ENCODE results near the gene SP3.

DNA sequence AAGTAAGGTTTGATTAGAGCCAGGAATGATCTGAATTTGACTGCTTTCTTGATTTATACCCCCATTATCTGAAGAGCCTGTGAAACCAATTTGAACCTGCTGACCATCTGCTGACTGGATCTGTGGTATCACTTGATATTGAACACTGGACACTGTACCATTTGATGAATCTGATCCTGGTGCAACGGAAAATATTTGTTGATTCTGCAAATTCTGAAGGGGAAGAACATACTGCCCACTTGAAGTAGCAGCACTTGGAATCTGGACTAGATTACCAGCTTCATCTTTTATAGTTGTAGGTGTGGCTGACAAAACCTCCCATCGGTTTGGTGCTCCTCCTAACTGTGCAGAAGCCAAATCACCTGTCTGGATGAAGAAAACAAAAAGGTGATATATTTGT lies 9.3 kb downstream of the SP3 start:
- TF ChIP-seq, protein P1, sequence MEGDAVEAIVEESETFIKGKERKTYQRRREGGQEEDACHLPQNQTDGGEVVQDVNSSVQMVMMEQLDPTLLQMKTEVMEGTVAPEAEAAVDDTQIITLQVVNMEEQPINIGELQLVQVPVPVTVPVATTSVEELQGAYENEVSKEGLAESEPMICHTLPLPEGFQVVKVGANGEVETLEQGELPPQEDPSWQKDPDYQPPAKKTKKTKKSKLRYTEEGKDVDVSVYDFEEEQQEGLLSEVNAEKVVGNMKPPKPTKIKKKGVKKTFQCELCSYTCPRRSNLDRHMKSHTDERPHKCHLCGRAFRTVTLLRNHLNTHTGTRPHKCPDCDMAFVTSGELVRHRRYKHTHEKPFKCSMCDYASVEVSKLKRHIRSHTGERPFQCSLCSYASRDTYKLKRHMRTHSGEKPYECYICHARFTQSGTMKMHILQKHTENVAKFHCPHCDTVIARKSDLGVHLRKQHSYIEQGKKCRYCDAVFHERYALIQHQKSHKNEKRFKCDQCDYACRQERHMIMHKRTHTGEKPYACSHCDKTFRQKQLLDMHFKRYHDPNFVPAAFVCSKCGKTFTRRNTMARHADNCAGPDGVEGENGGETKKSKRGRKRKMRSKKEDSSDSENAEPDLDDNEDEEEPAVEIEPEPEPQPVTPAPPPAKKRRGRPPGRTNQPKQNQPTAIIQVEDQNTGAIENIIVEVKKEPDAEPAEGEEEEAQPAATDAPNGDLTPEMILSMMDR (IDR thresholded peaks at IDR 0.05), result no peak
- TF ChIP-seq EZH2 (IDR thresholded peaks at IDR 0.05) (no peak), EZH2phosphoT487 (IDR thresholded peaks at IDR 0.05) (no peak)
